Neural progenitor cell (in vitro differentiated cells): ENCODE results near the gene DNAJC3. TPM values are rescaled to one million over a fixed set of nuclear protein-coding genes. Genes with fewer than 3 reads are reported as not detected.
A peak's percentile ranks its signal among the peaks of the same experiment; 100 is the strongest.

ENCODE experiments used
- DNase-seq: peaks from one replicate; pipeline ENCODE4 v3.0.0-alpha.2; 2016; ENCODE audit warnings: low spot score
- H2AFZ ChIP-seq: fragments of 200-600 bp; sonication (generic); replicated peaks from 2 replicates; pipeline ENCODE4 v1.6.1; 2016; ENCODE audit warnings: antibody characterized with exemption
- H3F3A ChIP-seq: fragments of 200-600 bp; sonication (generic); 2 replicates; pipeline ENCODE4 v1.6.1; 2016; ENCODE audit warnings: antibody characterized with exemption, low read depth
- H3K27ac ChIP-seq: fragments of 200-600 bp; sonication (generic); 2 replicates; pipeline ENCODE4 v1.5.1; 2016; ENCODE audit warnings: mild to moderate bottlenecking
- H3K27me3 ChIP-seq: fragments of 200-600 bp; sonication (generic); 2 replicates; pipeline ENCODE4 v1.6.1; 2016; ENCODE audit warnings: mild to moderate bottlenecking, moderate library complexity
- H3K36me3 ChIP-seq: fragments of 200-600 bp; sonication (generic); 2 replicates; pipeline ENCODE4 v1.5.1; 2016
- H3K4me1 ChIP-seq: fragments of 200-600 bp; sonication (generic); 2 replicates; pipeline ENCODE4 v1.6.1; 2016; ENCODE audit warnings: mixed run types
- H3K4me2 ChIP-seq: fragments of 200-600 bp; sonication (generic); 2 replicates; pipeline ENCODE4 v1.6.1; 2016
- H3K4me3 ChIP-seq: fragments of 200-600 bp; sonication (generic); 2 replicates; pipeline ENCODE4 v1.5.1; 2016
- H3K79me2 ChIP-seq: fragments of 200-600 bp; sonication (generic); 2 replicates; pipeline ENCODE4 v1.6.1; 2016; ENCODE audit warnings: low read depth
- H3K9ac ChIP-seq: fragments of 200-600 bp; sonication (generic); 2 replicates; pipeline ENCODE4 v1.6.1; 2016
- H3K9me3 ChIP-seq: fragments of 200-600 bp; sonication (generic); 2 replicates; pipeline ENCODE4 v1.5.1; 2016; ENCODE audit warnings: low read depth
- H4K20me1 ChIP-seq: fragments of 200-600 bp; sonication (generic); 2 replicates; pipeline ENCODE4 v1.6.1; 2016; ENCODE audit warnings: low read depth
- H3K27ac Mint-ChIP-seq: 3 replicates; pipeline ENCODE4 v1.8.0; 2021; ENCODE audit warnings: mixed read lengths
- H3K27me3 Mint-ChIP-seq: 2 replicates; pipeline ENCODE4 v1.8.0; 2022; ENCODE audit warnings: low read depth, mild to moderate bottlenecking, inconsistent platforms, moderate library complexity, mixed read lengths; ENCODE audit not compliant: insufficient read depth
- H3K36me3 Mint-ChIP-seq: 3 replicates; pipeline ENCODE4 v1.8.0; 2021; ENCODE audit warnings: mixed read lengths
- H3K4me1 Mint-ChIP-seq: 3 replicates; pipeline ENCODE4 v1.8.0; 2021; ENCODE audit warnings: mixed read lengths
- H3K4me3 Mint-ChIP-seq: 3 replicates; pipeline ENCODE4 v1.8.0; 2021; ENCODE audit warnings: mild to moderate bottlenecking, moderate library complexity, mixed read lengths
- H3K9me3 Mint-ChIP-seq: 3 replicates; pipeline ENCODE4 v1.8.0; 2020; ENCODE audit warnings: mixed read lengths
- EZH2 ChIP-seq: fragments of 200-600 bp; sonication (generic); IDR thresholded peaks from 2 replicates; pipeline ENCODE4 v1.6.1; 2017; ENCODE audit warnings: antibody characterized with exemption, mild to moderate bottlenecking, moderate library complexity
- EZH2phosphoT487 ChIP-seq: fragments of 200-600 bp; sonication (generic); IDR thresholded peaks from 2 replicates; pipeline ENCODE4 v1.6.1; 2017; ENCODE audit warnings: antibody characterized with exemption
- total RNA-seq: library from RNA; depleted of rRNA; stranded (reverse); fragments of >200 nt; gene quantifications from 2 replicates; pipeline ENCODE4 v1.2.3, GENCODE V29; 2015; ENCODE audit warnings: low replicate concordance
- TF ChIP-seq, protein P1 (sequence below): fragments of 200-600 bp; sonication (generic); IDR thresholded peaks from 2 replicates; pipeline ENCODE4 v1.5.1; 2017; ENCODE audit warnings: antibody characterized with exemption, mild to moderate bottlenecking

Gene DNAJC3
- total RNA-seq, 1 donor from 2014 or later = 17.3 TPM

DNA sequence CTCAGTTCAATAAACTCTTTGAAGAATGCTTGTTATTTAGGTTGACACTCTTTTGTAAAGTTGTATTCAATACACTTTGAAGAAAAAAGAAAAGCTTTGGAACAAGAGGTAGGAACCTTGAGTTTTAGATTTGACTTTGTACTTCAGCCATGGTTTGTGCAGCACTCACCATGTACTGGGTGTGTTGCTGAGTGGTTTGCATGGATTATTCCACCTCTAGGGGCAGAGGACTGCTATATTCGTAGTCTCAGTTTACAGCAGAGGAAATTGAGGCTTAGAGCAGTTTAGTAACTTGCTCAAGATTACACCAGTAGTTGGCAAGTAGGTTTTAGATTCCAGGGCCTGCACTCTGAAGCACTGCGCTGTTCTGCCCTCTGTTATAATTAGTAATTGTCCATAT lies 68.8 kb downstream of the DNAJC3 start:
- H3K9me3 Mint-ChIP-seq = peaks cover 5% of the 10 kb centered on the region
- Histone ChIP-seq H3K27ac (peak overlapping the region; percentile 14), H3K9ac (no peak overlapping the region), H3K4me2 (no peak overlapping the region), H3K36me3 (peaks cover 3% of the 10 kb centered on the region), H3K79me2 (peaks cover 5% of the 10 kb centered on the region), H3K4me1 (peaks cover 9% of the 10 kb centered on the region), H3K9me3 (no peaks in the 10 kb centered on the region), H3K4me3 (no peak overlapping the region), H2AFZ (no peak overlapping the region), H3K27me3 (no peaks in the 10 kb centered on the region), H3F3A (peaks cover 7% of the 10 kb centered on the region), H4K20me1 (no peaks in the 10 kb centered on the region)
- no peak overlapping the region for H3K27ac Mint-ChIP-seq
- TF ChIP-seq EZH2phosphoT487 = no peak
- no peak for TF ChIP-seq EZH2
- TF ChIP-seq, protein P1, sequence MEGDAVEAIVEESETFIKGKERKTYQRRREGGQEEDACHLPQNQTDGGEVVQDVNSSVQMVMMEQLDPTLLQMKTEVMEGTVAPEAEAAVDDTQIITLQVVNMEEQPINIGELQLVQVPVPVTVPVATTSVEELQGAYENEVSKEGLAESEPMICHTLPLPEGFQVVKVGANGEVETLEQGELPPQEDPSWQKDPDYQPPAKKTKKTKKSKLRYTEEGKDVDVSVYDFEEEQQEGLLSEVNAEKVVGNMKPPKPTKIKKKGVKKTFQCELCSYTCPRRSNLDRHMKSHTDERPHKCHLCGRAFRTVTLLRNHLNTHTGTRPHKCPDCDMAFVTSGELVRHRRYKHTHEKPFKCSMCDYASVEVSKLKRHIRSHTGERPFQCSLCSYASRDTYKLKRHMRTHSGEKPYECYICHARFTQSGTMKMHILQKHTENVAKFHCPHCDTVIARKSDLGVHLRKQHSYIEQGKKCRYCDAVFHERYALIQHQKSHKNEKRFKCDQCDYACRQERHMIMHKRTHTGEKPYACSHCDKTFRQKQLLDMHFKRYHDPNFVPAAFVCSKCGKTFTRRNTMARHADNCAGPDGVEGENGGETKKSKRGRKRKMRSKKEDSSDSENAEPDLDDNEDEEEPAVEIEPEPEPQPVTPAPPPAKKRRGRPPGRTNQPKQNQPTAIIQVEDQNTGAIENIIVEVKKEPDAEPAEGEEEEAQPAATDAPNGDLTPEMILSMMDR = peak; percentile 32
- H3K27me3 Mint-ChIP-seq = no peaks in the 10 kb centered on the region
- no peak for DNase-seq
- H3K36me3 Mint-ChIP-seq = peaks cover 5% of the 10 kb centered on the region
- H3K4me1 Mint-ChIP-seq = no peaks in the 10 kb centered on the region
- H3K4me3 Mint-ChIP-seq = no peak overlapping the region

DNA sequence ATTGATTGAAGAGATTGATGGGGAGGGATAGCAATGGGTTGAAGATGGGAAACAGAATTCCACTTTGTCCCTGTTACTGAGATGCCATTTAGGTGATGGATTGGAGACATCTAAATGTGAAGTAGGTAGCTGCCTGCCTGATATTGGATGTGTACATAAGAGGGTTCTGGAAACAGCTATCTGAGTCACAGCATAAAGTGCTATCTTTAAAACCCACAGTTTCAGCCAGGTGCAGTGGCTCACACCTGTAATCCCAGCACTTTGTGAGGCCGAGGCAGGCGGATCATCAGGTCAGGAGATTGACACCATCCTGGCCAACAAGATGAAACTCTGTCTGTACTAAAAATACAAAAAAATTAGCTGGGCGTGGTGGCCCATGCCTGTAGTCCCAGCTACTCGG lies 72.6 kb downstream of the DNAJC3 start:
- Mint-ChIP-seq H3K4me3 (no peak overlapping the region), H3K36me3 (no peaks in the 10 kb centered on the region), H3K27me3 (no peaks in the 10 kb centered on the region), H3K4me1 (no peaks in the 10 kb centered on the region), H3K9me3 (no peaks in the 10 kb centered on the region), H3K27ac (no peak overlapping the region)
- Histone ChIP-seq H3K9me3 (no peaks in the 10 kb centered on the region), H3K27ac (no peak overlapping the region), H2AFZ (no peak overlapping the region), H4K20me1 (no peaks in the 10 kb centered on the region), H3K4me2 (no peak overlapping the region), H3K36me3 (no peaks in the 10 kb centered on the region), H3F3A (peaks cover 7% of the 10 kb centered on the region), H3K4me1 (peaks cover 9% of the 10 kb centered on the region), H3K79me2 (no peaks in the 10 kb centered on the region), H3K27me3 (no peaks in the 10 kb centered on the region), H3K4me3 (no peak overlapping the region), H3K9ac (no peak overlapping the region)
- DNase-seq = no peak
- TF ChIP-seq EZH2phosphoT487 (no peak), EZH2 (no peak)
- TF ChIP-seq, protein P1 = no peak

DNA sequence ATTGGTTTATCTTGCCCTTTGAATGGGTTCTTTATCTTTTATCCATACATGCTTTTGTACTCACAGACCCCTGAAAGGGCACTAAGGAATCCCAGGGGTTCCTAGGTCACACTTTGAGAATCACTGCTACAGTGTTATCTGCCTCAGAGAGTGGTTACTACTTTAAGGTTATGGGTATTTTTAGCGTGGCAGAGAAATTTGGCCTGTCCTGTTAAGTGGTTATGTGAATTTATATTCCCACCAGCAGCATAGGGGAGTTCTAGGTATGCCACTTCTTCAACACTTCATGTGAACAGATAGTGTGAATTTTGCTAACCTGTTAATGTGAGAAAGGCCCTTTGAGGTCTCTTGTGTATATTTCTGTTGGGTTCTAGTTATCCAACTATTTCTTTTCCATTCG lies 75.7 kb downstream of the DNAJC3 start:
- no peaks in the 10 kb centered on the region for H3K9me3 ChIP-seq
- no peak overlapping the region for H3K9ac ChIP-seq
- H3K79me2 ChIP-seq = no peaks in the 10 kb centered on the region
- no peaks in the 10 kb centered on the region for H3K36me3 Mint-ChIP-seq
- H4K20me1 ChIP-seq = no peaks in the 10 kb centered on the region
- no peaks in the 10 kb centered on the region for H3K4me1 ChIP-seq
- no peaks in the 10 kb centered on the region for H3K27me3 ChIP-seq
- H3K4me3 ChIP-seq = no peak overlapping the region
- H3K27ac Mint-ChIP-seq = no peak overlapping the region
- no peaks in the 10 kb centered on the region for H3F3A ChIP-seq
- no peak overlapping the region for H3K4me3 Mint-ChIP-seq
- TF ChIP-seq EZH2phosphoT487 (no peak), EZH2 (no peak)
- TF ChIP-seq, protein P1 = no peak
- H3K27ac ChIP-seq = no peak overlapping the region
- H3K36me3 ChIP-seq = no peaks in the 10 kb centered on the region
- H3K4me1 Mint-ChIP-seq = no peaks in the 10 kb centered on the region
- no peak overlapping the region for H3K4me2 ChIP-seq
- H3K27me3 Mint-ChIP-seq = no peaks in the 10 kb centered on the region
- no peak for DNase-seq
- no peaks in the 10 kb centered on the region for H3K9me3 Mint-ChIP-seq
- no peak overlapping the region for H2AFZ ChIP-seq
